ENCODE data around the gene WRAP53.

DNA sequence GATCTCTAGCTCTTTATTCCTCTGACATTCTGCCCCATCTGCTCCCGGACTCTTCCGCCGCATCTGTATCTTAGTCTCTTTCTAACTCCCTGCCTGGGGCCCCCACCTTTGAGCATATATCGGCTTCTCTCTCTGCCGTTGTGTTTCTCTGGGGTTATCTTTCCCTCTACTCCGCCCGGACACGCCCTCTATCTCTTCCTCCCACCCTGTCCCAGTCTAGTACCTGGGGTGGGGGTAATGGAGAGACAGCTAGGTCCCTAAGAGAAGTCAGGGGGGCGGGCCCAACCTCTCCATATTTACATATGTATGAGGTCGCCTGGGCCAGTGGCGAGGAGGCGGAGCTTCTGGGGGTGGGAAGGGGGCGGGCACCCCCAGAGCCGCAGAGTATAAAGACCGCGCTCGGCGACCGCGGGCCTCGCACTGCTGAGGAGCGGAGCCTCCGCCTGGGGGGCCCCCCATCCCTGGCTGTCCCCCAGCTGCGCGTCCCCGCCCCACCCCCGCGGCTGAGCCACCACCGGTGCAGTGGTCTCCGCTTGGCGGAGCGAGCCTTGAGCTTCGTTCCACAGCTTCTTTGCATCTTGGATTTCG is 37.7 kb upstream of the WRAP53 start, which contains the start of gene ATP1B2:
- TF ChIP-seq ARNTL (CRISPR knock-in tag; IDR thresholded peaks at IDR 0.05; ENCODE audit: borderline replicate concordance, low read depth), result no peak
- TF ChIP-seq ZNF565 (CRISPR knock-in tag; conservative IDR thresholded peaks at IDR 0.05; ENCODE audit: low read depth), result no peak
- no peak for TF ChIP-seq TCF4 (CRISPR knock-in tag; IDR thresholded peaks at IDR 0.05; ENCODE audit: borderline replicate concordance)
- TF ChIP-seq BACH2 (CRISPR knock-in tag; IDR thresholded peaks at IDR 0.05; ENCODE audit: borderline replicate concordance), result no peak
- TF ChIP-seq ZFP3 (CRISPR knock-in tag; IDR thresholded peaks at IDR 0.05), result no peak
- no peak for TF ChIP-seq ESRRG (CRISPR knock-in tag; IDR thresholded peaks at IDR 0.05)
- TF ChIP-seq, protein P1, sequence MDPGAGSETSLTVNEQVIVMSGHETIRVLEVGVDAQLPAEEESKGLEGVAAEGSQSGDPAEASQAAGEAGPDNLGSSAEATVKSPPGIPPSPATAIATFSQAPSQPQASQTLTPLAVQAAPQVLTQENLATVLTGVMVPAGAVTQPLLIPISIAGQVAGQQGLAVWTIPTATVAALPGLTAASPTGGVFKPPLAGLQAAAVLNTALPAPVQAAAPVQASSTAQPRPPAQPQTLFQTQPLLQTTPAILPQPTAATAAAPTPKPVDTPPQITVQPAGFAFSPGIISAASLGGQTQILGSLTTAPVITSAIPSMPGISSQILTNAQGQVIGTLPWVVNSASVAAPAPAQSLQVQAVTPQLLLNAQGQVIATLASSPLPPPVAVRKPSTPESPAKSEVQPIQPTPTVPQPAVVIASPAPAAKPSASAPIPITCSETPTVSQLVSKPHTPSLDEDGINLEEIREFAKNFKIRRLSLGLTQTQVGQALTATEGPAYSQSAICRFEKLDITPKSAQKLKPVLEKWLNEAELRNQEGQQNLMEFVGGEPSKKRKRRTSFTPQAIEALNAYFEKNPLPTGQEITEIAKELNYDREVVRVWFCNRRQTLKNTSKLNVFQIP (CRISPR knock-in tag; IDR thresholded peaks at IDR 0.05; ENCODE audit: borderline replicate concordance, low read depth), result no peak
